Activated naive CD4-positive, alpha-beta T cell treated with anti-CD3 and anti-CD28 coated beads, Interleukin-2, amount 50 U/mL, for 24 hours (primary cell): ENCODE data around the gene SUCLA2.

Source experiments
- H3K27ac Mint-ChIP-seq: one replicate; pipeline ENCODE4 v1.8.0; 2021; ENCODE audit warnings: mild to moderate bottlenecking, mixed read lengths
- H3K27me3 Mint-ChIP-seq: one replicate; pipeline ENCODE4 v1.8.0; 2021; ENCODE audit warnings: mixed read lengths
- H3K36me3 Mint-ChIP-seq: one replicate; pipeline ENCODE4 v1.8.0; 2021; ENCODE audit warnings: mixed read lengths
- H3K4me1 Mint-ChIP-seq: one replicate; pipeline ENCODE4 v1.8.0; 2021; ENCODE audit warnings: mixed read lengths
- H3K4me3 Mint-ChIP-seq: one replicate; pipeline ENCODE4 v1.8.0; 2021; ENCODE audit warnings: mild to moderate bottlenecking, mixed read lengths
- H3K9me3 Mint-ChIP-seq: one replicate; pipeline ENCODE4 v1.8.0; 2021; ENCODE audit warnings: mixed read lengths

Gene SUCLA2

DNA sequence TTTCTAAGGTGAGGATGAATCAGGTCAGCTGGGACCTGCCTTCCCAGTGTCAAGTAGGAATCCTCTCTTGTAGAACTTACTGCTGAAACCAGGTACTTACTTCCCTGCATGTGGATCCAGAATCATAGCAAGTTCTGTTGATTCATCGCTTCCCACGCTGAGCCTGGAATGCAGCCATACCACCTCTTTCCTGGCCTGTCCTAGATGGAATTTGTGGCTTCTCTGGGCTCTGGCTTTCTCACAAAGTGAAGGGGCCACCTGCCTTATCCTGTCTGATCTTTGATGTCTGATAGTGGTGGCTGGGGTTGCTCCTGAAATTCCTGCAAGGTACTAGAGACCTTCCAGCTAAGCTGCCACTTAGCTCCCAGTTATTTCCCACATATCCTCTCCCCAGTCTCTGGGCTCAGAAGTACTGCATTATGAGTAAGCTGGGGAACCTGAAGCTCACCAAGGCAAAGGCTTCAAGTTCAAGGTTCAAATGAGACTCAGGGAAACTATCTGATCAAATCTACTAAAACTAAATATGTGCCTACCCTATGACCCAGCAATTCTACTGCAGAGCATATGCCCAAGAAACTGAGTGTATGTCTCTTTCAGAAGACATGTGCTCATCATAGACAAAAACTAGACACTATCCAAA is 103.5 kb downstream of the SUCLA2 start:
- Mint-ChIP-seq H3K4me1 (peaks cover 5% of the 10 kb centered on the region), H3K4me3 (no peak overlapping the region), H3K27ac (no peak overlapping the region), H3K9me3 (no peaks in the 10 kb centered on the region), H3K27me3 (no peaks in the 10 kb centered on the region), H3K36me3 (peaks cover 17% of the 10 kb centered on the region)

DNA sequence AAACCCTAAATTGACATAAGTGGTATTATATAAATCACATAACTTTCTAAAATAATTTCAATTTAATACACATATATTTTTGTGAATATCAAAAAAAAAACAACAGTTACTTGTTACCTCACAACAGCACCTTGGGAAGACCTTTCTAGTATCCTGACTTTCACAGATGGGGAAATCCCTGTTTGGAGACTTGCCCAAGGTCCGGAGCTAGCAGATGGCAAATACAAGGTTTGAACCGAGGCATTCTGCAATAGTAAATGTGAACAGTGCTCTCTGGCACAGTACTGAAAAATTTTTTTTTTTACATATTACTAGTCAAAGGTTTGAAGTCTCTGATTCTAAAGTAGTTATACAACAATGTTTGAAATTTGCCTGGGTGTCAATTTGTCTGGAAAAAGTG is 104.5 kb downstream of the SUCLA2 start:
- no peaks in the 10 kb centered on the region for H3K9me3 Mint-ChIP-seq
- H3K27ac Mint-ChIP-seq = no peak overlapping the region
- no peak overlapping the region for H3K4me3 Mint-ChIP-seq
- H3K27me3 Mint-ChIP-seq = no peaks in the 10 kb centered on the region
- peaks cover 15% of the 10 kb centered on the region for H3K36me3 Mint-ChIP-seq
- peaks cover 5% of the 10 kb centered on the region for H3K4me1 Mint-ChIP-seq

DNA sequence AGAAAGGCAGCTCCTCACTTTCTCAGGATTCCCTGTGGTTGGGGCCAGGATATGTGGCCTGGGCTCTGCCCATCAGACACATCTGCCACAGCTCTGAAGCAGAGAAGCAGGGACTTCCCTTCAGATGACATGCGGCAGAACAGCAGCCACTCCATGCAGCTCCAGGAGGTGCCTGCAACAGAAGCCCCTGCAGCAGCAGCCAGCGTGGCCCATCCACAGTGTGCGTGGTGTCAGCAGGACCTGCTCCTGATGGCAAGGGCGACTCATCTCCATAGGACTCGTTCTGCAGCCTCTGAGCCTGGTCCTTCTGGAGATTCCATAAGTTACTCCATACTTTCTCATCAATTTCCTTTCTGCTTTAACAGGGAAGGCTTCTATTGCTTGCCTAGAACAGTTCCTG is 105.0 kb downstream of the SUCLA2 start:
- Mint-ChIP-seq H3K27me3 (no peaks in the 10 kb centered on the region), H3K9me3 (no peaks in the 10 kb centered on the region), H3K27ac (no peak overlapping the region)

DNA sequence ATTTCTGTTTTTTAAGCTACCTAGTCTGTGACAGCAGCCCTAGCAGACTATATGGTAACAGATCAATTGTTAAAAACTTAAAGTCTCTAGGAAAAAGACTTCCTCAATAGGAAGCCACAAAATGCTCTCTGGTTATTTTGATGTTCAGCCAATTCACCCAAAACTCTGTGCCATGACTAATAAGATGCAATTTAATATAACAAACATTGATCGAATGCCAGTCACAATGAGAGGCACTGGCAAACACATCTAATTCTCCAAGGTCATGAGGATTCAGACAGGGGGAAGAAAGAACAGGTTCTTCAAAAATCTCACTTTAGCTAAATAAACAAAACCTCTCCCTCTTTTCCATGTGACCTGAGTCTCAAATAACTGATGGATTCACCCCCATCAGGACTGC is 107.5 kb downstream of the SUCLA2 start:
- Mint-ChIP-seq H3K9me3 (no peaks in the 10 kb centered on the region), H3K27ac (no peak overlapping the region), H3K27me3 (no peaks in the 10 kb centered on the region), H3K4me3 (no peak overlapping the region), H3K36me3 (no peaks in the 10 kb centered on the region), H3K4me1 (peaks cover 17% of the 10 kb centered on the region)

More for the DNA sequence above, 105.0 kb downstream of the SUCLA2 start:
- no peak overlapping the region for H3K4me3 Mint-ChIP-seq
- H3K36me3 Mint-ChIP-seq = peaks cover 14% of the 10 kb centered on the region
- peaks cover 5% of the 10 kb centered on the region for H3K4me1 Mint-ChIP-seq
